MCF 10A (cell line): ENCODE results near the gene ZSCAN5A. TPM values are rescaled to one million over a fixed set of nuclear protein-coding genes. Genes with fewer than 3 reads are reported as not detected.

Source experiments
- BruUV-seq: library from RNA; stranded (reverse); fragments of 400-500 nt; replicated peaks from 2 replicates; lab custom pipeline; 2021; lab: Mats Ljungman, UMichigan
- CTCF ChIA-PET: fragments of 300-600 bp; sonication (Branson Sonifier 250); formaldehyde crosslinking; extraction: SDS; loops from one replicate; lab custom pipeline; 2021; ENCODE audit warnings: antibody characterized with exemption, inconsistent platforms; lab: Yijun Ruan, JAX
- POLR2A ChIA-PET: fragments of 300-600, 350-650 bp; sonication (Branson Sonifier 250); formaldehyde crosslinking; extraction: SDS; loops from one replicate; lab custom pipeline; 2020; ENCODE audit warnings: antibody characterized with exemption, inconsistent platforms; lab: Yijun Ruan, JAX
- DNase-seq: peaks from one replicate; pipeline ENCODE4 v3.0.0-alpha.2; 2018; ENCODE audit not compliant: unreplicated experiment
- H3K27ac Mint-ChIP-seq: one replicate; pipeline ENCODE4 v1.8.0; 2022; ENCODE audit warnings: mild to moderate bottlenecking, low read depth, mixed read lengths; ENCODE audit not compliant: unreplicated experiment
- H3K27me3 Mint-ChIP-seq: one replicate; pipeline ENCODE4 v1.8.0; 2022; ENCODE audit warnings: mixed read lengths; ENCODE audit not compliant: insufficient read depth, unreplicated experiment
- H3K36me3 Mint-ChIP-seq: one replicate; pipeline ENCODE4 v1.8.0; 2022; ENCODE audit warnings: mild to moderate bottlenecking, moderate library complexity, mixed read lengths; ENCODE audit not compliant: insufficient read depth, unreplicated experiment
- H3K4me1 Mint-ChIP-seq: one replicate; pipeline ENCODE4 v1.8.0; 2022; ENCODE audit warnings: mixed read lengths; ENCODE audit not compliant: insufficient read depth, unreplicated experiment
- H3K4me3 Mint-ChIP-seq: one replicate; pipeline ENCODE4 v1.8.0; 2022; ENCODE audit warnings: mild to moderate bottlenecking, moderate library complexity, mixed read lengths; ENCODE audit not compliant: unreplicated experiment
- H3K9me3 Mint-ChIP-seq: one replicate; pipeline ENCODE4 v1.8.0; 2022; ENCODE audit warnings: mixed read lengths; ENCODE audit not compliant: unreplicated experiment
- CTCF ChIP-seq: fragments of 200-600 bp; IDR thresholded peaks from one replicate; pipeline ENCODE4 v1.8.0; 2022; ENCODE audit warnings: antibody characterized with exemption, mild to moderate bottlenecking; ENCODE audit not compliant: unreplicated experiment
- intact Hi-C: fragments of 100-400 bp; cut with micrococcal nuclease; formaldehyde crosslinking; loops from 2 replicates; pipeline ENCODE4 v1.14.1; 2022
- total RNA-seq: library from RNA; stranded (reverse); gene quantifications from 2 replicates; pipeline ENCODE4 v1.2.3, GENCODE V29; 2022

Gene ZSCAN5A
- total RNA-seq, 1 experiment from 2014 or later: 8.1 TPM

GRCh38 chr19:56319991-56320390, 5.4 kb upstream of the ZSCAN5A start:
- Mint-ChIP-seq H3K27ac (no peak overlapping the region), H3K27me3 (no peaks in the 10 kb centered on the region)
- intact Hi-C loops: loop anchor here (10.0 kb wide), 1 partner anchor 225 kb away; no protein-coding TSS in a partner anchor

GRCh38 chr19:56317749-56318148, 3.1 kb upstream of the ZSCAN5A start:
- no peak for TF ChIP-seq CTCF
- intact Hi-C loops: loop anchor here (10.0 kb wide), 1 partner anchor 223 kb away; no protein-coding TSS in a partner anchor
- ChIA-PET POLR2A (no interaction called here), CTCF (interaction anchor here (0.7 to 1.5 kb wide), 5 partner anchors 8 to 243 kb away, joined by 3 to 7 read pairs (median 4); no protein-coding TSS in a partner anchor)
- Mint-ChIP-seq H3K27ac (no peak overlapping the region), H3K4me1 (peaks cover 12% of the 10 kb centered on the region), H3K4me3 (no peak overlapping the region), H3K9me3 (no peaks in the 10 kb centered on the region), H3K36me3 (peaks cover 16% of the 10 kb centered on the region), H3K27me3 (no peaks in the 10 kb centered on the region)
- BruUV-seq: no TSS peak
- DNase-seq: no peak

More at GRCh38 chr19:56319991-56320390, 5.4 kb upstream of the ZSCAN5A start:
- no peak for TF ChIP-seq CTCF
- no peak for DNase-seq
- H3K36me3 Mint-ChIP-seq: no peaks in the 10 kb centered on the region
- H3K4me1 Mint-ChIP-seq: no peaks in the 10 kb centered on the region
- no peak overlapping the region for H3K4me3 Mint-ChIP-seq
- H3K9me3 Mint-ChIP-seq: no peaks in the 10 kb centered on the region
- no TSS peak for BruUV-seq
- ChIA-PET CTCF (interaction anchor here (1.5 kb wide), 1 partner anchor 67 kb away, joined by 8 read pairs; no protein-coding TSS in a partner anchor), POLR2A (no interaction called here)

GRCh38 chr19:56316728-56317127, 2.1 kb upstream of the ZSCAN5A start:
- CTCF ChIA-PET: interaction anchor here (1.3 kb wide), 1 partner anchor 61 kb away, joined by 4 read pairs; no protein-coding TSS in a partner anchor

More at GRCh38 chr19:56316728-56317127, 2.1 kb upstream of the ZSCAN5A start:
- Mint-ChIP-seq H3K36me3 (peaks cover 16% of the 10 kb centered on the region), H3K4me3 (peak overlapping the region; percentile 81), H3K27ac (no peak overlapping the region), H3K4me1 (peaks cover 18% of the 10 kb centered on the region), H3K9me3 (no peaks in the 10 kb centered on the region), H3K27me3 (no peaks in the 10 kb centered on the region)
- no TSS peak for BruUV-seq
- TF ChIP-seq CTCF: no peak
- POLR2A ChIA-PET: no interaction called here
- no peak for DNase-seq
- intact Hi-C loops: loop anchor here (10.0 kb wide), 1 partner anchor 222 kb away; no protein-coding TSS in a partner anchor
